ENCODE results near the gene LMBRD2. TPM values are rescaled to one million over a fixed set of nuclear protein-coding genes. Genes with fewer than 3 reads are reported as not detected.
"Not testable (repeated sequence)": the region's sequence is repeated elsewhere in the genome, so short reads cannot be mapped to it uniquely, and the experiment has no call there.

LMBRD2 gene
- total and polyA plus RNA-seq, 2 of the 8 experiments (the other 6 are each of a cell fraction or from before 2014, with no cell fraction given) = 1.1 to 4.1 TPM

- H3K56ac ChIP-seq (replicated peaks; ENCODE audit: insufficient read length, low read depth, low read length); H3K4me3 ChIP-seq (ENCODE audit: extremely low read depth in 1 of 4, insufficient read depth in 2 of 4, low read depth in 3 of 4, low read length in 4 of 4); H3K4me1 ChIP-seq (replicated peaks in 1 of 4; ENCODE audit: control insufficient read depth in 3 of 4, insufficient read depth in 4 of 4, low read length in 3 of 4); H3K79me2 ChIP-seq (ENCODE audit: control insufficient read depth in 1 of 2, insufficient read depth in 2 of 2, low read length in 2 of 2); H4K91ac ChIP-seq (replicated peaks; ENCODE audit: insufficient read length, low read length); H3K9me3 ChIP-seq (ENCODE audit: insufficient read depth in 2 of 2, low read depth in 1 of 2, low read length in 1 of 2); H3K4me2 ChIP-seq (ENCODE audit: insufficient read depth in 1 of 2, low read depth in 2 of 2, low read length in 2 of 2); H4K5ac ChIP-seq (ENCODE audit: insufficient read length, low read depth, low read length); H2AFZ ChIP-seq (ENCODE audit: low read length); H3K27ac ChIP-seq (ENCODE audit: low read depth, low read length); H3K18ac ChIP-seq (ENCODE audit: extremely low read depth, low read length); CTCF ChIA-PET (ENCODE audit: partially characterized antibody); H2BK120ac ChIP-seq (replicated peaks; ENCODE audit: low read depth, low read length); H2BK15ac ChIP-seq (ENCODE audit: low read length); H4K20me1 ChIP-seq (replicated peaks in 1 of 2; ENCODE audit: control insufficient read depth in 1 of 2, insufficient read depth in 2 of 2, low read length in 2 of 2); FAIRE-seq; H3K4ac ChIP-seq (replicated peaks; ENCODE audit: insufficient read length, low read depth, low read length); H2AK5ac ChIP-seq (ENCODE audit: low read depth, low read length); DNase-seq (ENCODE audit: low read depth in 1 of 2, low spot score in 2 of 2); H3K14ac ChIP-seq (ENCODE audit: insufficient read length); H4K8ac ChIP-seq (ENCODE audit: extremely low read depth, insufficient read depth, low read length); H3K9ac ChIP-seq (replicated peaks in 1 of 4; ENCODE audit: extremely low read depth in 1 of 4, low read depth in 3 of 4, low read length in 3 of 4); H3K79me1 ChIP-seq (ENCODE audit: low read depth, low read length); H2BK5ac ChIP-seq (ENCODE audit: low read depth, low read length); H3K23ac ChIP-seq (ENCODE audit: insufficient read length); H3K23me2 ChIP-seq (ENCODE audit: low read depth, low read length); H2BK20ac ChIP-seq (ENCODE audit: low read length); H2BK12ac ChIP-seq (ENCODE audit: low read depth, low read length); H3K27me3 ChIP-seq (replicated peaks in 1 of 4; ENCODE audit: control insufficient read depth in 3 of 4, extremely low read depth in 1 of 4, insufficient read depth in 3 of 4, low read length in 3 of 4): not testable (repeated sequence)
- POLR2A ChIA-PET (ENCODE audit: partially characterized antibody) = interaction anchor here (1.6 kb wide), 1 partner anchor 21 kb away, joined by 3 read pairs; no protein-coding TSS in a partner anchor
- H3K36me3 ChIP-seq (ENCODE audit: control insufficient read depth in 2 of 4, insufficient read depth in 4 of 4, low read length in 3 of 4) = peaks cover 2 to 29% (median 17%) of the 10 kb centered on the region in 4 experiments; a peak in 5 of 8 replicates
- WGBS, 2 experiments (ENCODE audit: extremely low coverage in 1 of 2, insufficient coverage in 1 of 2, insufficient read length in 1 of 2, insufficient replicate concordance in 2 of 2, low coverage in 1 of 2, low lambda C conversion rate in 2 of 2, missing lambda C conversion rate in 1 of 2) = 85% methylated on average over 1 of the region's 4 CpGs; no CpG with 5 or more reads in 1 of the 2 experiments
Observed at GRCh38 chr5:36184408-36184807, 32.7 kb upstream of the LMBRD2 start.

All from H1 (cell line).